HL-60/S4 treated with phorbol 12-myristate 13-acetate at 8.2 ng/mL for 4 days and 3 days (cell line): ENCODE data around the gene PRDM16.

ENCODE experiments used
- in situ Hi-C: fragments of 300-500 bp; cut with MboI; formaldehyde crosslinking; loops from 2 replicates; pipeline ENCODE4 v1.15.0; 2022; ENCODE audit warnings: low sequenced_read_pairs

Gene PRDM16

DNA sequence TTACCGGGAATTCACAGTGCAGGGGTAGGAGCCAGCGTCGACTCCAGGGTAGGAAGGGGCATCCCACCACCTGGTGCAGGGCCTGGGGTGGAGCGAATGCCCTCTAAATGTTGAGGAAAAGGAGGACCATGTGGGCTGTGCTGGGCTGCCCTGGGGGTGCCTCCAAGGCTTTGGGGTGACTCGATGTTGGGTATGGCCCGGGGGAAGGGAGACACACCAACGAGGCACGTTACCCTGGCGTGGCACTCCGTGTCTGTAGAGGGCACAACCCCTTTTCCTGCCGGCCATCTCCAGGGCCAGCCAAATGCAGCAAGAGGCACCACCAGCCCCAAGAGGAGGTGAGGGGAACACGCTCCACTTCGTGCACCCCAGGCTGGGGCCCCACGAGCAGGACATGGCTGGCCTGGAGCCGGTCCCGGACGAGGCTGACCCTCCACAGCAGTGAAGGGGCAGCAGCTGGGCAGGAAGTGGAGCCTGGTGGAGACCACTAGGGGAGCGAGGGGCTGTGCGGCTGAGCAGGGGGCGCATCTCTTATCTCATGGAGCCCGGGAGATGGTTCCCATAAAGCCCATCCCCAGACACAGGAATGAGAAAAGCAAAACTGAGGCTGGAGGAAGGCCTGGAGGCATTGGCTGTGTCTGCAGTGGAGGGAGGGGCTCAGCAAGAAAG, 36.5 kb upstream of the PRDM16 start:
- in situ Hi-C loops, result no loop called here

- in situ Hi-C loops, result no loop called here
These were observed 35.8 kb upstream of the PRDM16 start for GRCh38 chr1:3033040-3033789.

GRCh38 chr1:3033790-3034090, 35.3 kb upstream of the PRDM16 start:
- in situ Hi-C loops, result no loop called here

- in situ Hi-C loops, result no loop called here
These were observed 34.8 kb upstream of the PRDM16 start for GRCh38 chr1:3034162-3034561.

- in situ Hi-C loops, result no loop called here
These were observed 34.1 kb upstream of the PRDM16 start for GRCh38 chr1:3034728-3035562.

GRCh38 chr1:3035563-3036446, 33.2 kb upstream of the PRDM16 start:
- in situ Hi-C loops, result no loop called here

DNA sequence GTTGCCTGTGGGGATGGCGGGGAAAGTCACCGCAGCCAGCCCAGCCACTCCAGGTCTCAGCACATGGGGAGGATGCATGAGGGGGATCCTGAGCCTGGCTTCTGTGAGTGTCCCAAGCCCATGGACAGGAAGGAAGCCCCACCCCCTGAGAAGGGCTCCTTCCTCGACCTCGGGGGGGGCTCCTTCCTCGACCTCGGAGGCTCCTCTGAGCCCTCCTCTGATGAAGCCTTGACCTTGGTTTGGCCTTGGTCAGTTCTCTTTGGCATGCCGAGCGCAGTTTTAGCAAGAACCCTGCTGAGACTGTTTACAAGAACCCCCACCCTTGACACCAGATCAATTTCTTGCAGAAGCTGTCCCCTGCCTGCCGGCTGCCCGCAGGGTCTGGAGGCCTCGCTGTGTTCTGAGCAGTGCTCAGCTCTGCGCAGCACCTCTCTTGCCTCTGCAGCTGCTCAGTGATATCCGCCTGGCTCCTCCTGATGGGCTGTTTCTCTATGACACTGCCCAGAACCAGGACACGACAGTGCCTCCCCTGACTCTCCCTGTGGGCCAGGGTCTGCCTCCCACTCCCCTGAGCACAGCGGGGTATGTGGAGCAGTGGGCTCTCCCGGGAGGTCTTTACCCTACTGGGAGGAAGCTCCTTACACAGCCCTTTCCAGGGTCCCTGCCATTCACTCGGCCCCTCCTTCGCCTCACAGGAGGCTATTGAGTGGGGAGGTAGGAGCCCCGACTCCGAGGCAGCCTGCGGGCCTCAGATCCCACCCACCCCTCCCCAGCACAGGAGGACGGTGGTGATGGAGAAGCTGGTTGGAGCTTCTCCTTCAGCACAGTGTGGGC, 32.3 kb upstream of the PRDM16 start:
- in situ Hi-C loops, result no loop called here

DNA sequence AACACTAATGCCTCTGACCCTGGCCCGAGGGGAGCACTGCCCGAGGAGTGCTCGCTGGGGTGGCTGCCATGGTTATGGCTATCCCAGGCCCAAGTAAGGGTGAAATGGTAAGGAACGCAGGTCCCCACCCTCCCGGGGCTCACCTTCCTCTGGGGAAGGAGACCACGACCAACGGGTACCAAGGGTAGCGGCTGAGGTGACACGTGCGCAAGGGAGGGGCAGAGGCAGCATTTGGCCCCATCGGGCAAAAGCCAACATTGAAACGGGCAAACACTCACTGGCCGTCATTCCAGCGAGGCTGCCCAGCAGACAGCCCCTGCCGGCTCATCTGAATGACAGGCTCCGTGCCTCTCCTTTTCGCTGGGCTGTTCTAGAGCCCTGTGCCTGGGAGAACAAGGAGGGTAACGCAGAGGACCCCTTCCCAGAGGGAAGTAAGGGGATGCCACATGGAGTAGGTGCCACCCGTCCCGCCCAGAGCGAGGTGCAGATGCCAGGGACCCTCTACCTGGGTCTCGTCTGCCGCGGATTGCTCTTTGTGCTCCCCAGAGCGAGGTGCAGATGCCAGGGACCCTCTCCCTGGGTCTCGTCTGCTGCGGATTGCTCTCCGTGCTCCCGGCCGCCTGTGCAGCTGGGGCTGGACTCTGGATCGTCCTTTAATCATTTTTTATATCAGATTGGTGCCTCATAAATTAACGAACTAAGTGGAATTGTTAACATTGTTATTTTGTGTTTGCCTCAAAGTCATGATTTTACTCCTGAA, 31.5 kb upstream of the PRDM16 start:
- in situ Hi-C loops, result no loop called here

DNA sequence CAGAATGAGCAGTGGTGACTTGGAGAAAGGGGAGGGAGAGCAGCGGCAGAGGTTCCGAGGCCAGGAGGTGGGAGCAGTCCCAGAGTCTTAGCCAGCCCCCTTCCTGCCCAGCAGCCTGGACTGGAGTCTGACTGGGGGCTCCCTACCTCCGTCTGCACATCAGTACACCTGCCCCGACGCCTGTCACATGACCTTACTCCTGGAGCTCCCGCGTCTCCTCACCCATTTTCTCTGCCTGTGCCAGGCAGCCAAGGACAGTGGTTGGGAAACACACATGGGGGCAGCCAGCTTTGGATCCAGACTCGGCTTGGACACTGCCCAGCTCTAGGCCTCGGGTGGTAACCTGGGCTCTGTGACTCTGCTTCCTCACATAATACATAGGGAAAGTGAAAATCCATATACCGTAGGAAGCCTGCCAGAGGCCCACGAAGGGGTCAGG, 30.9 kb upstream of the PRDM16 start:
- in situ Hi-C loops, result no loop called here

DNA sequence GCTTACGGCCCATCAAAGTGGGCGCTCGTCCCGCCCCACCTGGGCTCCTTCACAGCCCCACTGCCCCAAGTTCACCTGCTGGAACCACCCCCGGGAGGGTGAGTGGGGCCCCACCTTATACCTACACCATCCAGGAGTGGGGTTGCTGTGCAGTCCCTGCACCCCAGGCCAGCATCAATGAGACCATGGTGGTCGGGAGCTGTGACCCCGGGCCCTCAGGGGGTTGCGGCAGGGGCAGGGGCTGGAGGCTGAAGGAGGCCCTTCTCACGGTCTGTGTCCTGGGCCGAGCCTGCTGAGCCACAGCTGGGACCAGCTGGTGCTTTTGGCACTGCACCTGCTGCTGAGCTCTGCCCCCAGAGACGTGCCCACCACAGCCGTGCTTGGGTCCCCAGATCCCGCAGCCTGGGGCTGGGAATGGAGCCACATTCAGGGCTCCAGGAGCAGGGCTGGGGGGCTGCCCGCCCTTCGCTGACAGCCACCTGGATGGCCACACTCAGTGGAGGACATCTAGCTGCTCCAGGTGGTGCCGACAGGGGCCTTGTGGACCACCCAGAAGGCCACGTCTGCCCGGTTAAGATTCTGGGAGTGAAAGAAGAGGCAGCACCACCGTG, 30.3 kb upstream of the PRDM16 start:
- in situ Hi-C loops, result no loop called here

DNA sequence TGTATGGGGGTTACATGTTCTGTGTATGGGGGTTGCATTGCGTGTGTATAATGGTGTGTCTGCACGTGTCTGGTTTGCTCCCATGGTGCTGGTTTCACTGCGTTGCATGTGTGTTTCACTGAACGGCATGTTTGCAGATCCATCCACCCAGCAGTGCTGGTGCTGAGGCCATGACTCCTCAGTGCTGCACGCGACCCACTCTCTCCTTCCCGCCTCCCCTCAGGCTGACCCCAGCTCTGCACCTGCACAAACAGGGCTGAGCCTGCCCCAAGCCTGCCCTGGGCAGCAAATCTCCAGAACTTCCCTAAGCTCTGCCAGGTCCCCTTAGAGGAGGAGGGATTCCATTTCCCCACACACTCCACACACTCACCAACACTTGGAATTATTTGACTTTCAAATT, 29.0 kb upstream of the PRDM16 start:
- in situ Hi-C loops, result no loop called here

DNA sequence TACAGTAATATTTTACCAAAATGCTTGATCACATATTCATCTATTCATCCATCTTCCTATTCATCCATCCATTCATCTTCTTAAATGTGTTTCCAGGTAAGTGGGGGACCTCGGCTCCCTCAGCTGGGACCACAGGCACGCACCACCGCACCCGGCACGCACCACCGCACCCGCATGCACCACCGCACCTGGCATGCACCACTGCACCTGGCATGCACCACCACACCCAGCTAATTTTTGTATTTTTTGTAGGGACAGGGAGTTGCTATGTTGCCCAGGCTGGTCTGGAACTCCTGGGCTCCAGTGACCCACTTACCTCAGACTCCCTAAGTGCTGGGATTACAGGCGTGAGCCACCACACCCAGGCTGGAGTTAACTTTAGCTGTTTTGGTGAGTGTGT, 26.5 kb upstream of the PRDM16 start:
- in situ Hi-C loops, result no loop called here

DNA sequence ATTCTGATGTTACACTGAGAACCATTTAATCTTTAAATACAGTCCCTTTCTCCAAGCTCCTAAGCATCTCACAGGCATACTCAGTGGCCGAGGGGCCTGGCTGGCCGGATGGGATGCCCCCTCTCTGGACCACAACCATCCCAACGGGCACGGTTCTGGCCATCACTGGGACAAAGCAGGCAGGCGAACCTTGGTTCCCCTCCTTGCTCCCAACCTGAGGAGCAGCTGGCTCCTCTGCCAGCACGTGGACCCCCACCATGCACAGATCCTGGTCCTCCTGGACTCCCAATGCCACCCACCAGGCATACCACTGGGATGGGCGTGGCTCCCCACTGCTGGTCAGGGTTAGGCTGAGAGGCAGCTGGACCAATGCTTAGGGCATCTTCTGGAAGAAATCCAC, 19.8 kb upstream of the PRDM16 start:
- in situ Hi-C loops, result no loop called here

- in situ Hi-C loops, result no loop called here
These were observed 19.1 kb upstream of the PRDM16 start for GRCh38 chr1:3049905-3050304.

DNA sequence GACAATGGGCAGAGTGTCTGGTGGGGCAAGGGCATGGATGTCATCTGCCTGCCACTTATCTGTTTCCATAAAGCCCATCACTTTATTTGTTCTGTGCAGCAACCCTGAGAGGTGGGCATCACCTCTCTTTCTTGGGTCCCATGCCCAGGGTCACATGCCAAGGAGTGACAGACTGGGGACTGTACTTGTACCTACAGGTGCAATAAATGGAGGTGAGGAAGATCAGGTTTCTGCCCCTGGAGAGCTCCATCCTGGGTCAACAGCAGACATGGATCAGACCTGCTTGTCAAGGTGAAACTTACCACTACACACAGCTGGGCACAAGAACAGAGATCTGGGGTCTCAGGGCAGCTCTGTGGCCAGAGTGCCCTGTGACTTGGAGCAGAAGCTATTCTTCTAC, 18.4 kb upstream of the PRDM16 start:
- in situ Hi-C loops, result no loop called here

DNA sequence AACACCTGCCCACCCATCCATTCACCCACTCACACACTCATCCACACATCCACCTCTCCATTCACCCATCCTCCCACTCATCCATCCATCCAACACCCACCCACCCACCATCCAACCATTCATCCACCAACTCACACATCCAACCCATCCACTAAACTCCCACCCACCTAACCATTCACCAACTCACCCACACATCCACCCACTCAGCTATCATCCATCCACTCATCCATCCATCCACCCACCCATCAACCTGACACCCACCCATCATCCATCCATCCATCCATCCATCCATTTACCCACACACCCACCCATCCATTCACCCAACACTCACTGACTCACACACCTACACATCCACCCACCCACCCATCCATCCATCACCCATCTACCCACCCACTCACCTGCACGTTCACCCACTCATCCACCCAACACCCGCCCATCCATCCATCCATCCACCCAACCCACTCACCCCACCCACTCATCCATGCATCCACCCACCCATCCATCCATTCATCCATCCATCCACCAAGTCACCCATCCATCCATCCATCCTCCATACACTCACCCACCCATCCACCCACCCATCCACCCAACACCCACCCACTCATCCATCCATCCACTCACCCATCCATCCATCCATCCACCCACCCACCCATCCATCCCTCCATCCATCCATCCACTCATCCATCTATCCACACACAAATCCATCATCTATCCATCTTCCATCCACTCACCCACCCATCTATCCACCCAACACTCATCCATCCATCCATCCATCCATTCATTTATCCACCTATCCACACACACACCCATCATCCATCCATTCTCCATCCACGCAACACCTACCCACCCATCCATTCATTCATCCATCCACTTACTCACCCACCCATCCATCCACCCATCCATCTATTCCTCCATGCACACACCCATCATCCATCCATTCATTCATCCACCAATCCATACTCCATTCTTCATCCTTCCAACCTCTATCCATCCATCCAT, 17.4 kb upstream of the PRDM16 start:
- in situ Hi-C loops, result no loop called here

DNA sequence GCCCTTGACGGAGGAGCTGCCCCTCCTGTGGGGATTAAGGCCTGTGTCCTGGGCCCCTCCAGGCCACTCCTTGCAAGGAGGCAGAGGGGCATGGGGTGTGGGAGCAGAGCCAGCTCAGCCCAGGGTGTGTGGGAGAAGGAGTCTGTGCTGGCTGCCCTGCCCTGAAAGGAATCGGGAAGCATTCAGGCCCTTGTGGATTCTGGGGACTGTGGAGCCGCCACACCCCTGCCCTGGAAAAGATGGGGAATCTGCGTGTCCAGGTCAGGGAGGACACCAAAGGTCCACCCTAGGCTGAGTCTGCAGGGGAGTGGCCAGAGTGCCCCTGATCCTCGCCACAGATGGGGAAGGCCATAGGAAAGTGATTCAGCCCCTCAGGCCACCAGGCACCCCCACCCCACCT, 16.5 kb upstream of the PRDM16 start:
- in situ Hi-C loops, result no loop called here
